T-cell (primary cell): ENCODE results near the gene SDK2. TPM values are rescaled to one million over a fixed set of nuclear protein-coding genes. Genes with fewer than 3 reads are reported as not detected.
"Not testable (repeated sequence)": the region's sequence is repeated elsewhere in the genome, so short reads cannot be mapped to it uniquely, and the experiment has no call there.

ENCODE experiments used
- ATAC-seq, 4 experiments: fragments of 200-7000 bp in 3 of 4; fragments of 150-1000 bp in 1 of 4; cut with Tn5 transposase; replicated peaks in 1 of 4; 1 replicate in 3 of 4; 2 replicates in 1 of 4; pipeline ENCODE4 v1.10.0; 2021; ENCODE audit warnings: moderate library complexity in 3 of 4, mild to moderate bottlenecking in 2 of 4, moderate number of reproducible peaks in 1 of 4
- CTCF ChIA-PET, 2 donors: fragments of 300-600 bp; sonication (Branson Sonifier 250); formaldehyde crosslinking; loops; one replicate each; lab custom pipeline; 2022; ENCODE audit warnings: antibody characterized with exemption in 2 of 2; lab: Charles Lee
- POLR2A ChIA-PET, 2 donors: fragments of 300-600 bp; sonication (Branson Sonifier 250); formaldehyde crosslinking; loops; one replicate each; lab custom pipeline; 2022; ENCODE audit warnings: antibody characterized with exemption in 2 of 2; lab: Charles Lee
- DNase-seq, 35 experiments: peaks; one replicate each; pipeline versions ENCODE4 v3.0.0 to v3.0.0-alpha.2; 2013 to 2023
- H3K27ac ChIP-seq: one replicate; pipeline ENCODE4 v1.5.1; 2013; ENCODE audit warnings: low read length
- H3K27me3 ChIP-seq, 2 experiments: replicated peaks in 1 of 2; 1 replicate in 1 of 2; 2 replicates in 1 of 2; pipeline versions ENCODE4 v1.6.1 to v1.7.0; 2013; ENCODE audit warnings: low read length in 1 of 2, mixed read lengths in 1 of 2; ENCODE audit not compliant: control insufficient read depth in 2 of 2, insufficient read depth in 2 of 2; ENCODE audit errors: extremely low read depth in 1 of 2
- H3K36me3 ChIP-seq, 2 donors: 1 replicate in 1 of 2; 2 replicates in 1 of 2; pipeline versions ENCODE4 v1.6.1 to v1.7.0; 2013; ENCODE audit warnings: low read length in 1 of 2; ENCODE audit not compliant: control insufficient read depth in 2 of 2, insufficient read depth in 1 of 2; ENCODE audit errors: extremely low read depth in 1 of 2
- H3K4me1 ChIP-seq, 2 experiments: 1 replicate in 1 of 2; 2 replicates in 1 of 2; pipeline versions ENCODE4 v1.6.1 to v1.7.0; 2013; ENCODE audit warnings: low read length in 2 of 2, mixed read lengths in 1 of 2; ENCODE audit not compliant: insufficient read depth in 2 of 2, control insufficient read depth in 1 of 2; ENCODE audit errors: extremely low read depth in 1 of 2
- H3K4me3 ChIP-seq, 2 donors: 1 replicate in 1 of 2; 2 replicates in 1 of 2; pipeline versions ENCODE4 v1.5.1 to v1.7.0; 2013; ENCODE audit warnings: mild to moderate bottlenecking in 2 of 2, low read length in 1 of 2, moderate library complexity in 1 of 2; ENCODE audit not compliant: control insufficient read depth in 1 of 2; ENCODE audit errors: extremely low read depth in 1 of 2
- H3K9me3 ChIP-seq: 2 replicates; pipeline ENCODE4 v1.7.0; 2013
- H3K27ac Mint-ChIP-seq, 2 donors: one replicate each; pipeline ENCODE4 v1.8.0; 2020 to 2021; ENCODE audit warnings: mild to moderate bottlenecking in 2 of 2, mixed read lengths in 2 of 2
- H3K27me3 Mint-ChIP-seq, 2 donors: one replicate each; pipeline ENCODE4 v1.8.0; 2021 to 2022; ENCODE audit warnings: mixed read lengths in 2 of 2
- H3K36me3 Mint-ChIP-seq: one replicate; pipeline ENCODE4 v1.8.0; 2021; ENCODE audit warnings: mixed read lengths
- H3K4me1 Mint-ChIP-seq, 3 donors: one replicate each; pipeline ENCODE4 v1.8.0; 2020 to 2022; ENCODE audit warnings: mixed read lengths in 3 of 3, mild to moderate bottlenecking in 1 of 3
- H3K4me3 Mint-ChIP-seq, 3 donors: one replicate each; pipeline ENCODE4 v1.8.0; 2020 to 2022; ENCODE audit warnings: mild to moderate bottlenecking in 3 of 3, mixed read lengths in 3 of 3, moderate library complexity in 3 of 3
- H3K9me3 Mint-ChIP-seq, 3 donors: one replicate each; pipeline ENCODE4 v1.8.0; 2020 to 2022; ENCODE audit warnings: mixed read lengths in 3 of 3
- WGBS: methylation state at CpG from one replicate; pipeline ENCODE4 v1.1.5; 2013; ENCODE audit warnings: missing lambda C conversion rate; ENCODE audit not compliant: insufficient coverage; 5-methylcytosine and 5-hydroxymethylcytosine counted together
- total RNA-seq, 35 experiments: library from RNA in 6 of 35; stranded (reverse) in 6 of 35; fragments of 120-200 nt in 1 of 35; gene quantifications; one replicate each; pipeline versions ENCODE4 v1.2.1 to v1.2.4 and lab custom pipeline; 2013 to 2026

Gene SDK2
- total RNA-seq, 5 donors from 2014 or later (not counting 1 experiment from before 2014, with no cell fraction given) = 2.9 to 8.3 (median 4.8) TPM

DNA sequence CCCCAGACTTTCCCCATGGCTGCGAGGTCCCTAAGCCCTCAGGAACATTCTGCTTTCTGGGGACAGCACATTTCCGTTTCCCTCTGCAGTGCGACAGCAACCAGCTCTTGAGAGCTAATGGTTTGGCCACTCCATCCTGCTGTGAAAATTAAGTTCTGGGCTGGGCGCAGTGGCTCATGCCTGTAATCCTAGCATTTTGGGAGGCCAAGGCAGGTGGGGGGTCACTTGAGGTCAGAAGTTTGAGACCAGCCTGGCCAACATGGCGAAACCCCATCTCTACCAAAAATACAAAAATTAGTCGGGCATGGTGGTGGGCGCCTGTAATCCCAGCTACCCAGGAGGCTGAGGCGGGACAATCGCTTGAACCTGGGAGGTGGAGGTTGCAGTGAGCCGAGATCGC, 331.4 kb downstream of the SDK2 start:
- POLR2A ChIA-PET, H3K9me3 Mint-ChIP-seq, ATAC-seq, H3K36me3 ChIP-seq, H3K27ac Mint-ChIP-seq, H3K27ac ChIP-seq, DNase-seq, H3K4me3 ChIP-seq, H3K27me3 Mint-ChIP-seq, H3K9me3 ChIP-seq, H3K36me3 Mint-ChIP-seq: not testable (repeated sequence)
- 85% methylated on average over 3 of the region's 11 CpGs for WGBS
- peaks cover 7 to 26% of the 10 kb centered on the region in 2 experiments for H3K4me1 ChIP-seq
- CTCF ChIA-PET = interaction anchor here in 1 of 2 donors (0.6 kb wide), 2 partner anchors 113 to 588 kb away, joined by 5 to 9 read pairs; no protein-coding TSS in a partner anchor
- H3K4me1 Mint-ChIP-seq = peaks cover 13 to 16% (median 14%) of the 10 kb centered on the region in 3 donors
- peak overlapping the region; percentile 83 to 87 (median 85) for H3K4me3 Mint-ChIP-seq
- peaks cover 0 to 30% of the 10 kb centered on the region in 2 experiments for H3K27me3 ChIP-seq

DNA sequence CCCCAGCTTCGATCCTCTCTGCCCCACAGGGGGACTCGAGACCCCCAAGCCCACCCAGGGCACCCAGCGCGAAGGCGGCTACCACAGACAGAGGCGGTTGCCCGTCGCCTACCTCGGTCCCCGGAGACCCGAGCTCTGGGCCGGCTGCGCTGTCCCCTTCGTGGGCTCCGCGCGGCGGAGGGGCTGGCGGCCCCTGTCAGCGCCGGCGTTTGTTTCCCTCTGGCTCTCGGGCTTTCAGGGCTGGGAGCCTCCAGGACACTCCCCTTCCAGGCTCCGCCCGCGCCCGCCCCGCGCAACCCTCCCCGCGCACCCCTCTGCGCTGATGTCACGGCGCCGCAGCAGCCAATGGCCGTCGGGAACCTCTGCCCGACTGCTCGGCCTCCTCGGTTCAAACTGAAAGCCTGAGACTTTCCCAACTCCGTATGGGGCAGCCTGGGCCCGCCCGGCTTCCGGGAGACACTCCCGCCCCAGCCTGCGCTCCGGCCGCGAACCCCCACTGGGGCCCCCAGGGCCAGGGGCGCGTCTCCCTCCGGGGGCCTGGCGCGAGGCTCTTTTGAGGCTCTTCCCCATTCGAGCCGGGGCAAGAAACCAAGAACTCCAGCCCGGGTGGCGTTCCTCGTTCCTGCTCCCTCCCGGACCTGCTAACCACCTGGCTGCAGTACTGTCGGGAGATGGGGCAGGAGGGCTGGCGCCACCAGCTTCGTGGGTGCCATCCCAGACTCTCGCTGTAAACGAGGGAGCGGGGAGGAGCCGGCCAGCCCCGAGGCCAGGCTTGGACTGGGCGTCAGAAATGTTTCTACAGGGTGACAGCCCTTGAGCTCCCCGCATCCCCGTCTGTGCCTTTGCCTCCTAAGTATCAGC, 332.2 kb downstream of the SDK2 start, which contains the start of gene CDC42EP4:
CDC42EP4 (minus strand) TSS at position 221 of the 861 bp plus-strand sequence. CDS start 25,501 bp downstream, outside the sequence.
- Mint-ChIP-seq H3K4me1 (peaks cover 13 to 16% (median 14%) of the 10 kb centered on the region in 3 donors), H3K4me3 (peak within 1 kb of the TSS; percentile 83 to 87 (median 85)), H3K27me3 (no peaks in the 10 kb centered on the region), H3K27ac (peak within 1 kb of the TSS in 1 of 2 donors; percentile 34), H3K9me3 (no peaks in the 10 kb centered on the region), H3K36me3 (no peaks in the 10 kb centered on the region)
- CTCF ChIA-PET = interaction anchor here in 1 of 2 donors (0.6 to 0.7 kb wide), 3 partner anchors 52 to 587 kb away, joined by 3 to 9 read pairs (median 5); no protein-coding TSS in a partner anchor
- peaks cover 0 to 34% of the 10 kb centered on the region in 2 experiments for H3K27me3 ChIP-seq
- peak within 1 kb of the TSS; percentile 61 for H3K27ac ChIP-seq
- peak within 1 kb of the TSS; percentile 60 to 95 for H3K4me3 ChIP-seq
- DNase-seq (peak; percentile 60 to 88 (median 76)), ATAC-seq (peak; percentile 91 to 95 (median 94))
- no peaks in the 10 kb centered on the region for H3K9me3 ChIP-seq
- peaks cover 7 to 26% of the 10 kb centered on the region in 2 experiments for H3K4me1 ChIP-seq
- POLR2A ChIA-PET = no interaction called here
- no peaks in the 10 kb centered on the region for H3K36me3 ChIP-seq
- 8% methylated on average over 66 of the region's 71 CpGs for WGBS

GRCh38 chr17:73311428-73311780, 332.8 kb downstream of the SDK2 start:
- Histone ChIP-seq H3K36me3 (no peaks in the 10 kb centered on the region), H3K4me3 (peak overlapping the region; percentile 60 to 95), H3K4me1 (peaks cover 7 to 26% of the 10 kb centered on the region in 2 experiments), H3K27ac (no peak overlapping the region), H3K27me3 (peaks cover 0 to 38% of the 10 kb centered on the region in 2 experiments), H3K9me3 (no peaks in the 10 kb centered on the region)
- WGBS = under 1% methylated on average over 38 of the region's 38 CpGs
- Mint-ChIP-seq H3K4me3 (peak overlapping the region; percentile 83 to 87 (median 85)), H3K27me3 (no peaks in the 10 kb centered on the region), H3K36me3 (no peaks in the 10 kb centered on the region), H3K4me1 (peaks cover 13 to 16% (median 14%) of the 10 kb centered on the region in 3 donors), H3K9me3 (no peaks in the 10 kb centered on the region), H3K27ac (no peak overlapping the region)
- POLR2A ChIA-PET = no interaction called here
- peak in 4 of 35 experiments; percentile 1 to 24 (median 9) for DNase-seq
- CTCF ChIA-PET = interaction anchor here in 1 of 2 donors (0.7 to 0.8 kb wide), 2 partner anchors 51 to 120 kb away, joined by 3 read pairs; no protein-coding TSS in a partner anchor
- ATAC-seq = peak; percentile 2 to 26 (median 19)

DNA sequence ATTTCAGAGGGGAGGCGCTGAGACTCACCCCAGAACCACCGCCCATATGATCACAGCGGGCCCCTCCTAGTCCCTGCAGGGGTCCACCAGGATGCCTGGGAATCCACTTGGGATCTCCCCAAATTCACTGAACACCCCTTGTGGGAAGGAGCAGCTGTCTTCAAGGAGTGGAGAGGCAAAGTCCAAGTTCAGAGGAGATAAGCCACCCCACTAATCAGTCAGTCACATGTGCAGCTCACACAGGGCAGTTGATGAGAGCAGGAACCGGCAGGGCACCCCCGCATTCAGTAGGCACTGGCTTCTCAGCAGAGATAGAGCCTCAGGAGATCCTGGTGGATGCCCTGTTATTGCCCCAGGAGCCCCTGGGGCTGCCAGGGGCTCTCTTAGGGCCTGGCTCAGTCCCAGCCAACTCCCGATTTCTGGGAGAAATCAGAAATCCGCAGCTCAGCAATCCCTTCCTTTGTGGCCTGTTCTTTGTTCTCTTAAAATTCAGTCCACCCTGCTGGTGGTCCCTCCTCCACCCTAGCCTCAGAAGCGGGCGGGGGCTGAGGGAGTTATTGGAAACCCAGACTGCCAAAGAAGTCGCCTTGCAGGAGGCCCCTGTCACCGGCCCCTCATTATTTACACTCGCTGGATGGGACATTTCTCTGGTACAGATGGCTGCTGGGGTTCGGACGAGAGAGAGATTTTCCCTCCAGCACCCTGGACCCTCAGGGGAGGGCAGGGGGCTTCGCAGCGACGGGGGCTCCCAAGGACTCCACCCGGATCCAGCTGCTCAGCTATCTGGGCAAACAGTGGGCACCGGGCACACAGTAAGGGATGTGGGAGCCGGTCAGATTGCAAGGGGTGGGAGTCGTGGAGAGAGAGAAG, 334.3 kb downstream of the SDK2 start:
- DNase-seq (no peak), ATAC-seq (no peak)
- Mint-ChIP-seq H3K4me1 (peaks cover 13 to 18% (median 14%) of the 10 kb centered on the region in 3 donors), H3K9me3 (no peaks in the 10 kb centered on the region), H3K27me3 (peaks cover 0 to under 1% of the 10 kb centered on the region in 2 donors), H3K4me3 (peak overlapping the region; percentile 78 to 87 (median 78)), H3K27ac (peak overlapping the region in 1 of 2 donors; percentile 71), H3K36me3 (no peaks in the 10 kb centered on the region)
- Histone ChIP-seq H3K27ac (no peak overlapping the region), H3K27me3 (peaks cover 0 to 46% of the 10 kb centered on the region in 2 experiments), H3K9me3 (no peaks in the 10 kb centered on the region), H3K4me1 (peaks cover 7 to 29% of the 10 kb centered on the region in 2 experiments), H3K36me3 (no peaks in the 10 kb centered on the region), H3K4me3 (peak overlapping the region; percentile 60 to 95)
- ChIA-PET CTCF (interaction anchor here (0.5 to 0.6 kb wide), 2 partner anchors 9 to 18 kb away, joined by 4 to 7 read pairs; no protein-coding TSS in a partner anchor), POLR2A (no interaction called here)
- 61% methylated on average over 11 of the region's 21 CpGs for WGBS

DNA sequence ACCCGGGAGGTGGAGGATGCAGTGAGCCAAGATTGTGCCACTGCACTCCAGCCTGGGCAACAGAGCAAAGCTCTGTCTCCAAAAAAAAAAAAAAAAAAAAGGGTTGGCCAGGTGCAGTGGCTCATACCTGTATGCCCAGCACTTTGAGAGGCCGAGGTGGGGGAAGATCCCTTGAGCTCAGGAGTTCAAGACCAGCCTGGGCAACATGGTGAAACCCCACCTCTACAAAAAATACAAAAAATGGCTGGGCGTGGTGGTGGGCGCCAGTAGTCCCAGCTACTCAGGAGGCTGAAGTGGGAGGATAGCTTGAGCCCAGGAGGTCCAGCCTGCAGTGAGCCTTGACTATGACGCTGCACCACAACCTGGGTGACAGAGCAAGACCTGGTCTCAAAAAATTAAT, 335.3 kb downstream of the SDK2 start:
- H3K9me3 ChIP-seq, H3K27me3 Mint-ChIP-seq, H3K36me3 Mint-ChIP-seq, H3K4me3 ChIP-seq, H3K36me3 ChIP-seq, H3K27ac Mint-ChIP-seq, POLR2A ChIA-PET, ATAC-seq, H3K9me3 Mint-ChIP-seq, DNase-seq, H3K27ac ChIP-seq: not testable (repeated sequence)
- no CpG with 5 or more reads among the region's 5 CpGs for WGBS
- Histone ChIP-seq H3K4me1 (peaks cover 7 to 29% of the 10 kb centered on the region in 2 experiments), H3K27me3 (peaks cover 0 to 49% of the 10 kb centered on the region in 2 experiments)
- Mint-ChIP-seq H3K4me1 (peaks cover 13 to 18% (median 14%) of the 10 kb centered on the region in 3 donors), H3K4me3 (peak overlapping the region in 1 of 3 donors; percentile 87)
- CTCF ChIA-PET = interaction anchor here in 1 of 2 donors (0.6 kb wide), 1 partner anchor 31 kb away, joined by 5 read pairs; no protein-coding TSS in a partner anchor
